ENCODE results near the gene STK24. TPM values are rescaled to one million over a fixed set of nuclear protein-coding genes. Genes with fewer than 3 reads are reported as not detected.

The STK24 gene
- total RNA-seq: 72.1 TPM

DNA sequence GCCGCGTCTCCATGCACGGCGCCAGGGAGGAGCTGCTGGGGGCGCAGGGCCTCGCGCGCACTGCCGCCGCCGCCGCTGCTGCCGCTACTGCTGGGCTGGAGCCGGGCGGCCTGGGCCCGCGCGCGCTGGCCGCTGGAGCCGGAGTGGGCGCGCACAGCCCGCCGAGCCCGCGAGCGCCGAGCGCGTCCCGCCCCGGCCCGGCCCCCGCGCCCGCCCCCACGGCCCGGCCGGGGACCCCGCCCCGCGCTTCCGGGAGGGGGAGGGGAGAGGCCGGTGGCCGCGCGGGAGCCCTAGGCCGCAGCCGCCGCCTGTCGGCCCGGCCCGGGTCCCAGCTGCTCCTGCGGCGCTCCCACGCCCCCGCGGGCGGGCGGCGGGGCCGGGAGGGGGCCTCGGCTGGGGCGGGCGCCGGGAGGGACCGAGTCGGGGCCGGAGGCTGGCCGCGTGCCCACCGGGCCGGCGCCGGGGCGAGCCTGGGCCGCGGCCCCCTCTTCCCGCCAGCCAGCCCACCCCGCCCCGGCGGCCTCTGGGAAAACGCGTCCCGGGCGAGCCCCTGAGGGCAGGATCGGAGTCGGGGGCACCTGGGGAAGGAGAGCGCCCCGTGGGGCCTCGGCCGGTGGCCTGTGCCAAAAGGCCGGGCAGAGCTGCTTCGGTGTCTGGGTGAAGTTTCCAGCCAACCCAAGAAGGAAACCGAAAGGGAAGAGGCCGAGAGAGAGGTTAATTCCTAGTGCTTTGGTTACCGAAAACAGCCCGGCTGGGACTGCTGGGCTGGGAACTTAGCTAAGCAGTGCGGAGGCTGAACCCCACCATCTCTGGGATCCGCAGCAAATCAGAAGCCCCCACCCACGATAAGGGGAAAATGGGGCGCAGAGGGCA is at the start of gene STK24:
Gene STK24, minus strand, starts transcription at position 145 of the 873 bp plus-strand sequence. CDS start 321 bp downstream, outside the sequence.

Other genes with a start within 250 kb of the STK24 start
- gene SLC15A1, start 175.6 kb upstream of the STK24 start, total RNA-seq: 0.60 TPM